Type B pancreatic cell (in vitro differentiated cells): Measurements from ENCODE around the gene EML3. TPM values are rescaled to one million over a fixed set of nuclear protein-coding genes. Genes with fewer than 3 reads are reported as not detected.
A peak's percentile ranks its signal among the peaks of the same experiment; 100 is the strongest.
"Not testable (repeated sequence)": the region's sequence is repeated elsewhere in the genome, so short reads cannot be mapped to it uniquely, and the experiment has no call there.

Experiments
- DNase-seq: peaks from one replicate; pipeline ENCODE4 v3.0.0; 2021; ENCODE audit warnings: mixed read lengths; ENCODE audit not compliant: unreplicated experiment; ENCODE audit errors: extremely low spot score
- H3K27ac Mint-ChIP-seq: 2 replicates; pipeline ENCODE4 v1.8.0; 2021; ENCODE audit warnings: mild to moderate bottlenecking, mixed read lengths
- H3K27me3 Mint-ChIP-seq: 2 replicates; pipeline ENCODE4 v1.8.0; 2021; ENCODE audit warnings: mixed read lengths
- H3K36me3 Mint-ChIP-seq: 2 replicates; pipeline ENCODE4 v1.8.0; 2021; ENCODE audit warnings: mixed read lengths
- H3K4me1 Mint-ChIP-seq: one replicate; pipeline ENCODE4 v1.8.0; 2021; ENCODE audit warnings: mixed read lengths; ENCODE audit not compliant: unreplicated experiment
- H3K4me3 Mint-ChIP-seq: 2 replicates; pipeline ENCODE4 v1.8.0; 2021; ENCODE audit warnings: mild to moderate bottlenecking, mixed read lengths
- H3K9me3 Mint-ChIP-seq: 2 replicates; pipeline ENCODE4 v1.8.0; 2021; ENCODE audit warnings: mixed read lengths
- total RNA-seq: library from RNA; stranded (reverse); gene quantifications from 2 replicates; pipeline ENCODE4 v1.2.1, GENCODE V29; 2021; ENCODE audit warnings: low replicate concordance
- TF ChIP-seq, protein P1 (sequence below): fragments of 200-600 bp; sonication (generic); conservative IDR thresholded peaks from 2 replicates; pipeline ENCODE4 v1.5.0; 2021; ENCODE audit warnings: antibody characterized with exemption, mild to moderate bottlenecking

Gene EML3
- total RNA-seq, 1 donor from 2014 or later, result 46.0 TPM

DNA sequence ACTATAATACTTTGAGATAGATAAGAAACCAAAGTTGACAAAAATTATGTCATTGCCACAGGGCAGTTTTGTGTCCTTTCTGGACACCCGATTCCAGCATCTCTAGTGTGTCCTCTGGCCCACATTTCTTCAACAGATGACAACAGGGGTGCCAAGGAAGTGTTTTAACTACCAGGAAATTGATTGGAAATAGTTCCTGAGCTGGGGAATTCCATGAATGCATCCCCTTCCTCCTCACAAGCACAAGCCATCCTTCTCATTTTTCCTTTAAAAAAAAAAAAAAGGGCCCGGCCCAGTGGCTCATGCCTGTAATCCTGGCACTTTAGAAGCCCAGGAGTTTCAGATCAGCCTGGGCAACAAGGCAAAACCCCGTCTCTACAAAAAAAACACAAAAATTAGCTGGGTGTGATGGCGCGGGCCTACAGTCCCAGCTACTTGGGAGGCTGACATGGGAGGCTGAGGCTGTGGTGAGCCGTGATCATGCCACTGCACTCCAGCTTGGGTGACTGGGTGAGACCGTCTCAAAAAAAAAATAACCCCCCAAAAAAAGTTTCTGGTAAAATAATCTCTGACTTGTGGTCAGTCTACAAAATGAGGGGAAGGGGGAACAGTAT is 10.0 kb upstream of the EML3 start:
- Mint-ChIP-seq H3K27me3 (no peaks in the 10 kb centered on the region), H3K9me3 (no peaks in the 10 kb centered on the region), H3K27ac (peak overlapping the region; percentile 94), H3K4me1 (peaks cover 19% of the 10 kb centered on the region), H3K36me3 (peaks cover 14% of the 10 kb centered on the region), H3K4me3 (peak overlapping the region; percentile 98)
- no peak for DNase-seq
- TF ChIP-seq, protein P1, sequence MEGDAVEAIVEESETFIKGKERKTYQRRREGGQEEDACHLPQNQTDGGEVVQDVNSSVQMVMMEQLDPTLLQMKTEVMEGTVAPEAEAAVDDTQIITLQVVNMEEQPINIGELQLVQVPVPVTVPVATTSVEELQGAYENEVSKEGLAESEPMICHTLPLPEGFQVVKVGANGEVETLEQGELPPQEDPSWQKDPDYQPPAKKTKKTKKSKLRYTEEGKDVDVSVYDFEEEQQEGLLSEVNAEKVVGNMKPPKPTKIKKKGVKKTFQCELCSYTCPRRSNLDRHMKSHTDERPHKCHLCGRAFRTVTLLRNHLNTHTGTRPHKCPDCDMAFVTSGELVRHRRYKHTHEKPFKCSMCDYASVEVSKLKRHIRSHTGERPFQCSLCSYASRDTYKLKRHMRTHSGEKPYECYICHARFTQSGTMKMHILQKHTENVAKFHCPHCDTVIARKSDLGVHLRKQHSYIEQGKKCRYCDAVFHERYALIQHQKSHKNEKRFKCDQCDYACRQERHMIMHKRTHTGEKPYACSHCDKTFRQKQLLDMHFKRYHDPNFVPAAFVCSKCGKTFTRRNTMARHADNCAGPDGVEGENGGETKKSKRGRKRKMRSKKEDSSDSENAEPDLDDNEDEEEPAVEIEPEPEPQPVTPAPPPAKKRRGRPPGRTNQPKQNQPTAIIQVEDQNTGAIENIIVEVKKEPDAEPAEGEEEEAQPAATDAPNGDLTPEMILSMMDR, result no peak

DNA sequence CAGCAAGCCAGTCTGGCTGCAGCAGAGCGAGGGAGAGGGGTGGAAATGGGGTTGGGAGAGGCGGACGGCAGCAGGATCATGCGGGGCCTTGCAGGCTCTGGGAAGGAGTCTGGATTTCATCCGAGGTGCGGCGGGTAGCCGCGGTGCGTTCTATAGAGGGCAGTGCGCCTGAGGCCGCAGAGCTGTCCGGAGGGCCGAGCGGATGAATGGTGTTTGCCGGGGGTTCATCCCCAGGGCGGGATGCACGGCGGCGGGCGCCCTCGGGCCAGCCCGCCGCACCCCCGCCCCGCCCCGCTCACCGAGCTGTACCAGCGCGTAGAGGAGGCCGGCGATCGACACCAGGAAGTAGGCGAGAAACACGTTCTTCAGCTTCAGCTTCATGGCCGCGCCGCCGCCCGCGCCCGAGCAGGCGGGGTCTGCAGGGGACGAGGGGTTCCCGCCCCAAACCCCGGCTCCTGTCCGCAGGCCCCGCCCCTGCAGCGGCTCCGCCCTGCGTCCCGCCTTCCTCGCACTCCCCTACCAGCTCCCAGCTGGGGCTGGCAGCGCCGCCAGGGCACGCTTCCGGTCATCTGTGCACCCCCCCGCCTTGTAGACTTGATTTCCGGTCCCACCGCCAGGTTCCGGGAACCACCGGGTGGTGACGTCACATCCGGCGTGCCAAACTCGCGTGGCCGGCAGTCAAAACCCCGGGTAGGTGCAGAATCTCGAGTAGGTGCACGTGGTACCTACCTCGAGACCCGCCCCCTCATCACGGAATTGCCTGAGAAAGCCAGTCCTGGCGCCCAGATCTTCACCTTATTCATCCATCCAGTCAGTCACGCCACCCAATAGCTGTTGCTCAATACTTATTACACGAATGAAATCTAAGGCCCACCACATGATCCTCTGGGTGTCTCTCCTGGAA is 9.2 kb upstream of the EML3 start, which contains the start of gene B3GAT3:
Gene B3GAT3, minus strand, starts transcription at position 420 of the 904 bp plus-strand sequence. Its CDS starts 39 bp downstream, at position 381.
- peak within 1 kb of the TSS; percentile 94 for H3K27ac Mint-ChIP-seq
- TF ChIP-seq, protein P1, result peak; percentile 47
- peaks cover 19% of the 10 kb centered on the region for H3K4me1 Mint-ChIP-seq
- no peaks in the 10 kb centered on the region for H3K9me3 Mint-ChIP-seq
- no peaks in the 10 kb centered on the region for H3K27me3 Mint-ChIP-seq
- DNase-seq, result peak; percentile 98
- H3K4me3 Mint-ChIP-seq, result peak within 1 kb of the TSS; percentile 98
- H3K36me3 Mint-ChIP-seq, result peaks cover 9% of the 10 kb centered on the region

DNA sequence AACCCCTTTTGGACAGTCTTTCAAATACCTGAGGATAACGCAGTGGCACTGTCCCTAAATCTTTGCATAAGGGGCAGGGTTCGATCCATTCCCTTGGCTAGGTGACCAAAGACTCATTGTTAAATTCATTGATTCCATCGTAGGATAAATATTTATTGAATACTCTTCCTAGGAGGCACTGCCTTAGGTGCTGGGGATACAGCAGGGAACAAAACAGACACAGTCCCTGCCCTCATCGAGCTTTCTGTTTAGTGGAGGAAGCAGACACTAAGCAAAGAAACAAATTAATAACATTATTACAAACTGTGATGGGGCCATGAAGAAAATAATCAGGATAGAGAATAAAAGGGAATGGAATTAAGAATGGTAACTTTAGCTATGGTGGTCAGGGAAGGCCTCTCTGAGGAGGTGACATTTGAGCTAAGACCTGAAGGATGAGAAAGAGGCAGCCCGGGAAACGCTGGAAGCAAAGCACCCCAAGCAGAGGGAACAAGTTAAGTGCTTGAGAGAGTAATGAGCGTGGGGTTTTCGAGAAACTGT is 8.5 kb upstream of the EML3 start:
- peak overlapping the region; percentile 93 for H3K27ac Mint-ChIP-seq
- H3K27me3 Mint-ChIP-seq, result no peaks in the 10 kb centered on the region
- H3K4me1 Mint-ChIP-seq, result peaks cover 19% of the 10 kb centered on the region
- H3K4me3 Mint-ChIP-seq, result peak overlapping the region; percentile 98
- no peak for DNase-seq
- H3K9me3 Mint-ChIP-seq, result no peaks in the 10 kb centered on the region
- H3K36me3 Mint-ChIP-seq, result peaks cover 9% of the 10 kb centered on the region
- TF ChIP-seq, protein P1, result no peak

DNA sequence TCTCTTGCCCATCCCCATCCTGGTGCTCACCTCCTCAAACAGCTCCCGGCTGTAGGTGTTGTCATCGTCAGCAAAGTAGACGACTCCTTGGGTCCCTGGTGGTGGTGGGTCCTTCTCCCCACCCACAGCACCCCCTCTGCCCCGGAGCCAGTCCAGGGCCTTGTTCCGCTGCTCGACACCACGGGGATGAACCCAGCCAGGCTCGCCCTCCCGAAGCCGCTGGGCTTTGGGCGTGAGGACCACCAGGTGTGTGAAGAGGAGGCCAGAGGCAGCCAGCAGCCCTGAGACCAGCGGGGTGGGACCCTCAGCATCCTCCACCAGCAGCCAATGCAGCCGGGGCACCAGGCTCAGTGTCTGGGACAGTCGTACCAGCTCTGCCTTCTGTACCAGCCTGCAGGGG is 4.4 kb upstream of the EML3 start:
- not testable (repeated sequence) for H3K9me3 Mint-ChIP-seq, H3K4me3 Mint-ChIP-seq, H3K27me3 Mint-ChIP-seq, H3K36me3 Mint-ChIP-seq, H3K27ac Mint-ChIP-seq, DNase-seq
- peaks cover 16% of the 10 kb centered on the region for H3K4me1 Mint-ChIP-seq

DNA sequence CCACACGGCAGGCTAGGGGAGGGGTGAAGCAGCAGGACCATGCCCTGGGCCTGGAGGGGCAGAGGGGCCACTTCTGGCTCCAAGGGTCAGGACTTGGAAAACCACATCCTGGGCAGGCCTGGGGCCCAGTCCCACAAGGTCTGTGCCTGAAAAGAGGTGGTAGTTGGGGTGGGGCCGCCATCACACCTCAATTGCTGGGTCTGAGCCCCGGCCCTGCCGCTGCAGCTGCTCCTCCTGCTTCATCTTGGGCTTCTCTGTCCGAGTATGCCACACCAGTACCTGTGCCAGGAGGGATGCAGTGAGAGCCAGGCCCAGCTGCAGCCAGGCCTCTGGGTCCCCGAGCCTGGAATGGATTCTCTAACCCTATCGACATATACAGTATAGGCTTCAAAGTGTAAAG is 2.9 kb upstream of the EML3 start:
- Mint-ChIP-seq H3K36me3 (peaks cover 8% of the 10 kb centered on the region), H3K9me3 (no peaks in the 10 kb centered on the region), H3K4me1 (peaks cover 14% of the 10 kb centered on the region), H3K4me3 (no peak overlapping the region), H3K27me3 (no peaks in the 10 kb centered on the region), H3K27ac (no peak overlapping the region)
- no peak for DNase-seq
- TF ChIP-seq, protein P1, result no peak

DNA sequence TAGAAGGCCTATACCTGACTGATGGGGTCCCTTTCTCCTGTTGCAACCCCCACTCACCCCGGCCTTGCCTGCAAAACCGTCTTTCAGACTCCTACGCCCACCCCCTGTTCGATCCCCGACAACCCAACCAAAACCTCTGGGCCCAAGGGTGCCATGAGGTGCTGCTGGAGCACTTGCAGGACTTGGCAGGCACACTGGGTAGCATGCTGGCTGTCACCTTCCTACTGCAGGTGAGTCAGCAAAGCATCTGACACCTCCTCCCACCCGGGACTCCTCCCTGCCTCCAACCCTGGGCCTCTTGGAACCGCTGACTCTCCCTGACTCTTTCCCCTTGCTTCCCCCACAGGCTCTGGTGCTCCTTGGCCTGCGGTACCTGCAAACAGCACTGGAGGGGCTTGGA is 1.7 kb upstream of the EML3 start:
- H3K27ac Mint-ChIP-seq, result peak overlapping the region; percentile 90
- H3K4me3 Mint-ChIP-seq, result peak overlapping the region; percentile 84
- no peak for DNase-seq
- H3K9me3 Mint-ChIP-seq, result no peaks in the 10 kb centered on the region
- peaks cover 8% of the 10 kb centered on the region for H3K36me3 Mint-ChIP-seq
- H3K27me3 Mint-ChIP-seq, result no peaks in the 10 kb centered on the region
- H3K4me1 Mint-ChIP-seq, result peaks cover 17% of the 10 kb centered on the region
- TF ChIP-seq, protein P1, result no peak
